ENCODE results near the gene RAB21.
"Not testable (repeated sequence)": the region's sequence is repeated elsewhere in the genome, so short reads cannot be mapped to it uniquely, and the experiment has no call there.

RAB21 gene

DNA sequence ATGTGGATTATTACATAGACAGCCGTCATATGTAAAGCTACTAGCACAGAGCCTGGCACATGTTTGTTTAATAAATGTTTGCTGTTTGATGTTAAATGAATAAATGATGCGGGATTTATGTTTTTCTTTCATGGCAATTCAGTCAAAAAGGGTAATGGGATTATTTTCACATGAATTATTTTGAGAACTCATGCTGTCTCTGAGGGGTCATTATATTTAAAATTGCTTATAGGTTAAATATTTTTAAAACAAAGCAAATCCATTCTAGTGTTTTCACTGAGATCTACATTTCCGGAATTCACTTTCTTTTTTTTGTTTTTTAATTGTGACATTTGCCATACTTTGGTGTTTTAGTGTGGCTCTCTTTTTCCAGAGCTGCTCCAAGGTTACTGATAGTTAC, 5.3 kb downstream of the RAB21 start:
- POLR2A ChIA-PET, result no interaction called here
- CTCF ChIA-PET, result no interaction called here
- TF ChIP-seq ARNT (IDR thresholded peaks at IDR 0.05), result no peak
- TF ChIP-seq L3MBTL2 (conservative IDR thresholded peaks at IDR 0.05), result no peak
- TF ChIP-seq CTBP1 (IDR thresholded peaks at IDR 0.05; ENCODE audit: borderline replicate concordance), result no peak
- TF ChIP-seq SUZ12 (IDR thresholded peaks at IDR 0.05), result no peak
- no peak for TF ChIP-seq LEF1 (IDR thresholded peaks at IDR 0.05; ENCODE audit: borderline replicate concordance)
- no peak for TF ChIP-seq FOXA1 (IDR thresholded peaks at IDR 0.05)
- TF ChIP-seq, protein P1, sequence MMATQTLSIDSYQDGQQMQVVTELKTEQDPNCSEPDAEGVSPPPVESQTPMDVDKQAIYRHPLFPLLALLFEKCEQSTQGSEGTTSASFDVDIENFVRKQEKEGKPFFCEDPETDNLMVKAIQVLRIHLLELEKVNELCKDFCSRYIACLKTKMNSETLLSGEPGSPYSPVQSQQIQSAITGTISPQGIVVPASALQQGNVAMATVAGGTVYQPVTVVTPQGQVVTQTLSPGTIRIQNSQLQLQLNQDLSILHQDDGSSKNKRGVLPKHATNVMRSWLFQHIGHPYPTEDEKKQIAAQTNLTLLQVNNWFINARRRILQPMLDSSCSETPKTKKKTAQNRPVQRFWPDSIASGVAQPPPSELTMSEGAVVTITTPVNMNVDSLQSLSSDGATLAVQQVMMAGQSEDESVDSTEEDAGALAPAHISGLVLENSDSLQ (IDR thresholded peaks at IDR 0.05), result no peak
- TF ChIP-seq ELF4 (IDR thresholded peaks at IDR 0.05), result no peak
- TF ChIP-seq HDGF (IDR thresholded peaks at IDR 0.05; ENCODE audit: borderline replicate concordance), result no peak
- TF ChIP-seq FOXK2 (IDR thresholded peaks at IDR 0.05), result no peak
- no peak for TF ChIP-seq ZNF384 (IDR thresholded peaks at IDR 0.05)
- DNase-seq (ENCODE audit: extremely low spot score), result no peak

DNA sequence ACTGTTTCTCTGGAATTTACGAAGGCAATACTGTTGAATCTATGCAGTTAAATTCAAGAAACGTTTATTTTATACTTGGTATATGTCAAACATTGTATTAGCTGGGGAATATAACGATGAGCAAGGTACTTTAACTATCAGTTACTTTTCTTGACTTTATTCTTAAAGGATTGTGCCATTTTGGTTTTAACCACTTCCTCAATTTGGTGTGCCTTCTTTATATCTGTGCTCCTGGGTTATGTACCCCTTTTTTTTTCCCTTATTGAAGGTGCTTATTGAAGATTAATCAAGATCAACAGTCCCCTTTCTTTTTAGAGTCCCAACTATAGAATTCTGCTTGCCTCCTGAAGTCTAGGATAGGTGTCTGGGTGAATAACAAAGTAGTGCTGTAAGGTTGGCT, 5.8 kb downstream of the RAB21 start:
- CTCF ChIA-PET, result no interaction called here
- POLR2A ChIA-PET, result no interaction called here
- no peak for TF ChIP-seq FOXA1 (IDR thresholded peaks at IDR 0.05)
- TF ChIP-seq FOXK2 (IDR thresholded peaks at IDR 0.05), result no peak
- no peak for TF ChIP-seq BHLHE40 (IDR thresholded peaks at IDR 0.05; ENCODE audit: borderline replicate concordance)
- TF ChIP-seq FOXM1 (IDR thresholded peaks at IDR 0.05; ENCODE audit: borderline replicate concordance), result no peak
- no peak for TF ChIP-seq L3MBTL2 (conservative IDR thresholded peaks at IDR 0.05)
- TF ChIP-seq ELF4 (IDR thresholded peaks at IDR 0.05), result no peak
- TF ChIP-seq NFRKB (IDR thresholded peaks at IDR 0.05), result no peak
- TF ChIP-seq ZNF384 (IDR thresholded peaks at IDR 0.05), result no peak
- no peak for TF ChIP-seq SP1 (IDR thresholded peaks at IDR 0.05)
- no peak for TF ChIP-seq SUZ12 (IDR thresholded peaks at IDR 0.05)
- TF ChIP-seq, protein P1 (IDR thresholded peaks at IDR 0.05), result no peak
- TF ChIP-seq TARDBP (IDR thresholded peaks at IDR 0.05), result no peak
- no peak for TF ChIP-seq LEF1 (IDR thresholded peaks at IDR 0.05; ENCODE audit: borderline replicate concordance)
- TF ChIP-seq ARNT (IDR thresholded peaks at IDR 0.05), result no peak
- no peak for DNase-seq (ENCODE audit: extremely low spot score)

DNA sequence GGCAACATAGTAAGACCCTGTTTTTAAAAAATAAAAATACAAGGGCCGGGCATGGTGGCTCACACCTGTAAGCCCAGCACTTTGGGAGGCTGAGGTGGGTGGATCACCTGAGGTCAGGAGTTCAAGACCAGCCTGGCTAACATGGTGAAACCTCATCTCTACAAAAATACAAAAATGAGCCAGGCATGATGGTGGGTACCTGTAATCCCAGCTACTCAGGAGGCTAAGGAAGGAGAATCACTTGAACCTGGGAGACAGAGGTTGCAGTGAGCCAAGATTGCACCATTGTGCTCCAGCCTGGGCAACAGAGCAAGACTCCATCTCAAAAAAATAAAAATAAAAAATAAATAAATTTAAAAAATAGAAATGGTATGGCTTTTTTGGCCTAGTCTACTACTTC, 6.7 kb downstream of the RAB21 start:
- CTCF ChIA-PET; DNase-seq (ENCODE audit: extremely low spot score); POLR2A ChIA-PET: not testable (repeated sequence)

DNA sequence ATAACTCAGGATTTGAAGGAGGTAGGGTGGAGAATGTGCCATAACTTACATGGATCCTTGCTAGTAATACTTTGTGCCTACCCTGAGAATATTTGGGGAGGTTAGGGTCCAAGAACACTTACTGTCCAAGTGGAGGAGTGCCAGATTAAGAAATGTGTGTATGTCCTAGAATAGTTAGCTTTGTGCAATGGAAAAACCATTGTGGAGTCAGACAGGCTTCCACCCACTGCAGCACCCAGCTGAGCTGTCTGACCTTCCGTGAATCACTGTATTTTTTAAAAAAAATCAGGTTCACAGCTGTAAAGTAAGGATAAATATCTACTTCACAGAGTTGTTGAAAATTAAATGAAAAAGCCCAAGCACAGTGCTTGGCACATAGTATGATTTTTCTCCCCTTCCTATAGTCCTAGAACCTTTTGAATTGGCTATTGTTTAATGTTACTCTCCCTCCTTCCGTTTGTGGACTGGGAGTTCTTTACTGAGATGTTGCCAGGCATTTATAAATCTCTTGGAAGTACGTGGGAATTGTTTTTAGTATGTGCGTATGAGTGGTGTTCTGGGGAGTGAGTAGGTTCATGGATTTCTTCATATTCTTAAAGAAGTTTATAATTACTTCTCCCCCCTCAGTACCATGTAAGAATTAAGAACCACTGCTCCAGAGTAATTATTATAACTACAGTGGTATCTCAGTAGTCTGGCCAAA, 9.2 kb downstream of the RAB21 start:
- no peak for DNase-seq (ENCODE audit: extremely low spot score)
- TF ChIP-seq FOXK2 (IDR thresholded peaks at IDR 0.05) (no peak), SUZ12 (IDR thresholded peaks at IDR 0.05) (no peak), NFRKB (IDR thresholded peaks at IDR 0.05) (no peak), LEF1 (IDR thresholded peaks at IDR 0.05; ENCODE audit: borderline replicate concordance) (no peak), SP1 (IDR thresholded peaks at IDR 0.05) (no peak), L3MBTL2 (conservative IDR thresholded peaks at IDR 0.05) (no peak), CTBP1 (IDR thresholded peaks at IDR 0.05; ENCODE audit: borderline replicate concordance) (no peak), BHLHE40 (IDR thresholded peaks at IDR 0.05; ENCODE audit: borderline replicate concordance) (no peak)
- CTCF ChIA-PET, result no interaction called here
- POLR2A ChIA-PET, result no interaction called here

DNA sequence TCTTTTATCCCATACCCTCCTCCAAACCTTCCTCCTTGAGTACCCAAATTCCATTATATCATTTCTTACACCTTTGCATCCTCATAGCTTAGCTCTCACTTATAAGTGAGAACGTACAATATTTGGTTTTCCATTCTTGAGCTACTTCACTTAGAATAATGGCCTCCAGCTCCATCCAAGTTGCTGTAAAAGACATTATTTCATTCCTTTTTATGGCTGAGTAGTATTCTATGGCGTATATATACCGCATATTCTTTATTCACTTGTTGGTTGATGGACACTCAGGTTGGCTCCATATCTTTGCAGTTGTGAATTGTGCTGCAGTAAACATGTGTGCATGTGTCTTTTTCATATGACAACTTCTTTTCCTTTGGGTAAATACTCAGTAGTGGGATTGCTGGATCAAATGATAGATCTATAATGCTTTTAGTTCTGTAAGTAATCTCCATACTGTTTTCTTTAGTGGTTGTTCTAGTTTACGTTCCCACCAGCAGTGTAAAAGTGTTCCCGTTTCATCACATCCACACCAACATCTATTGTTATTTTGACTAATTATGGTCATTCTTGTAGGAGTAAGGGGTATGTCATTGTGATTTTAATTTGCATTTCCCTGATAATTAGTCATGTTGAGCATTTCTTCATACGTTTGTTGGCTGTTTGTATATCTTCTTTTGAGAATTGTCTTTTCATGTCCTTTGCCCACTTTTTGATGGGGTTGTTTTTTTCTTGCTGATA, 10.1 kb downstream of the RAB21 start:
- TF ChIP-seq TARDBP (IDR thresholded peaks at IDR 0.05) (no peak), FOXA1 (IDR thresholded peaks at IDR 0.05) (no peak), SUZ12 (IDR thresholded peaks at IDR 0.05) (no peak), HDGF (IDR thresholded peaks at IDR 0.05; ENCODE audit: borderline replicate concordance) (no peak), FOXM1 (IDR thresholded peaks at IDR 0.05; ENCODE audit: borderline replicate concordance) (no peak), L3MBTL2 (conservative IDR thresholded peaks at IDR 0.05) (no peak), ZNF384 (IDR thresholded peaks at IDR 0.05) (no peak), ELF4 (IDR thresholded peaks at IDR 0.05) (no peak)
- ChIA-PET CTCF (no interaction called here), POLR2A (no interaction called here)
- no peak for DNase-seq (ENCODE audit: extremely low spot score)

DNA sequence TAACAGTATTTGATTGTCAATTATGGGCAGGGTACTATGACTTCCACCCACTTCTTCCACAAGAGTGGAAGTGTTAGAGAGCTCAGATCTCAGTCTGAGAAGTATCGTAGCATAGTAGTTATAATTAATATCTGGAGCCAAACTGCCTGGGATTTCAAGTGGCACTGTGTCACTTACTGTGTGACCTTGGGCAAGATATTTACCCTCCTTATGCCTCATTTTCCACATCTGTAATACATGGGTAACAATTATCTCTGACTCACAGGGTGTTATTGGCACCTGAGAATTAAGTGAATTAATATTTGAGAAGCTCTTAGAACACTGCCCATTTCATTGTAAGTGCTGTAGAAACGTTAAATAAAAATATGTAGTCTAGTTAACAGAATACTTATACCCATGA, 11.5 kb downstream of the RAB21 start:
- POLR2A ChIA-PET, result no interaction called here
- no peak for DNase-seq (ENCODE audit: extremely low spot score)
- no peak for TF ChIP-seq HDGF (IDR thresholded peaks at IDR 0.05; ENCODE audit: borderline replicate concordance)
- no peak for TF ChIP-seq CTBP1 (IDR thresholded peaks at IDR 0.05; ENCODE audit: borderline replicate concordance)
- no peak for TF ChIP-seq BHLHE40 (IDR thresholded peaks at IDR 0.05; ENCODE audit: borderline replicate concordance)
- TF ChIP-seq L3MBTL2 (conservative IDR thresholded peaks at IDR 0.05), result no peak
- TF ChIP-seq TARDBP (IDR thresholded peaks at IDR 0.05), result no peak
- no peak for TF ChIP-seq NFRKB (IDR thresholded peaks at IDR 0.05)
- CTCF ChIA-PET, result interaction anchor here (2.9 kb wide), 1 partner anchor 14 kb away, joined by 7 read pairs; no protein-coding TSS in a partner anchor

DNA sequence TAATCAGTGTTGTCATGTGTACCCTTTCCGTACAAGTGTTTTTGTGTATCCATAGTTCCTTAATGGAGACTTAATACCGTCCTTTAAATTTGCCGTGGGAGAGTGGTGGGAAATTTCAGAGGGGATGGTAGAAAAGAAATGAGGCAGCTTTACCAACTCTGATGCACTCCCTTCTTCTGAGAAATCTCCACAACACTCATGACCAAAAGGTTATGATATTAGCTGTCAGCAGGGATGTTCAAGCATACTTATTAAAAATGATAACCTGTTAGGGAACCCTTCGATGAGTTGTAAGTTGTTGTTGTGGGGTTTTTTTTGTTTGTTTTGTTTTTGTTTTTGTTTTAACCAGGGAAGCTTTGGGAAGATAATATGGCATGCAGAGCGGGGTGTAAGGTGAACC, 12.5 kb downstream of the RAB21 start:
- ChIA-PET CTCF (interaction anchor here (2.9 kb wide), 1 partner anchor 13 kb away, joined by 7 read pairs; no protein-coding TSS in a partner anchor), POLR2A (no interaction called here)
- no peak for DNase-seq (ENCODE audit: extremely low spot score)
- TF ChIP-seq ELF4 (IDR thresholded peaks at IDR 0.05), result no peak
- no peak for TF ChIP-seq FOXK2 (IDR thresholded peaks at IDR 0.05)
- no peak for TF ChIP-seq ARNT (IDR thresholded peaks at IDR 0.05)
- TF ChIP-seq L3MBTL2 (conservative IDR thresholded peaks at IDR 0.05), result no peak
- TF ChIP-seq SUZ12 (IDR thresholded peaks at IDR 0.05), result no peak
- no peak for TF ChIP-seq SP1 (IDR thresholded peaks at IDR 0.05)
- TF ChIP-seq FOXM1 (IDR thresholded peaks at IDR 0.05; ENCODE audit: borderline replicate concordance), result no peak
- no peak for TF ChIP-seq LEF1 (IDR thresholded peaks at IDR 0.05; ENCODE audit: borderline replicate concordance)
- no peak for TF ChIP-seq FOXA1 (IDR thresholded peaks at IDR 0.05)
- no peak for TF ChIP-seq BHLHE40 (IDR thresholded peaks at IDR 0.05; ENCODE audit: borderline replicate concordance)
